NCI-H526 treated with DMSO at 0.1 percent for 48 hours (cell line): ENCODE data around the gene KLHL6.
"Not testable (repeated sequence)": the region's sequence is repeated elsewhere in the genome, so short reads cannot be mapped to it uniquely, and the experiment has no call there.

ENCODE experiments used
- DNase-seq: peaks from one replicate; lab custom pipeline; 2025; lab: John Stamatoyannopoulos, UW

Gene KLHL6, protein sequence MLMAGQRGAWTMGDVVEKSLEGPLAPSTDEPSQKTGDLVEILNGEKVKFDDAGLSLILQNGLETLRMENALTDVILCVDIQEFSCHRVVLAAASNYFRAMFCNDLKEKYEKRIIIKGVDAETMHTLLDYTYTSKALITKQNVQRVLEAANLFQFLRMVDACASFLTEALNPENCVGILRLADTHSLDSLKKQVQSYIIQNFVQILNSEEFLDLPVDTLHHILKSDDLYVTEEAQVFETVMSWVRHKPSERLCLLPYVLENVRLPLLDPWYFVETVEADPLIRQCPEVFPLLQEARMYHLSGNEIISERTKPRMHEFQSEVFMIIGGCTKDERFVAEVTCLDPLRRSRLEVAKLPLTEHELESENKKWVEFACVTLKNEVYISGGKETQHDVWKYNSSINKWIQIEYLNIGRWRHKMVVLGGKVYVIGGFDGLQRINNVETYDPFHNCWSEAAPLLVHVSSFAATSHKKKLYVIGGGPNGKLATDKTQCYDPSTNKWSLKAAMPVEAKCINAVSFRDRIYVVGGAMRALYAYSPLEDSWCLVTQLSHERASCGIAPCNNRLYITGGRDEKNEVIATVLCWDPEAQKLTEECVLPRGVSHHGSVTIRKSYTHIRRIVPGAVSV

DNA sequence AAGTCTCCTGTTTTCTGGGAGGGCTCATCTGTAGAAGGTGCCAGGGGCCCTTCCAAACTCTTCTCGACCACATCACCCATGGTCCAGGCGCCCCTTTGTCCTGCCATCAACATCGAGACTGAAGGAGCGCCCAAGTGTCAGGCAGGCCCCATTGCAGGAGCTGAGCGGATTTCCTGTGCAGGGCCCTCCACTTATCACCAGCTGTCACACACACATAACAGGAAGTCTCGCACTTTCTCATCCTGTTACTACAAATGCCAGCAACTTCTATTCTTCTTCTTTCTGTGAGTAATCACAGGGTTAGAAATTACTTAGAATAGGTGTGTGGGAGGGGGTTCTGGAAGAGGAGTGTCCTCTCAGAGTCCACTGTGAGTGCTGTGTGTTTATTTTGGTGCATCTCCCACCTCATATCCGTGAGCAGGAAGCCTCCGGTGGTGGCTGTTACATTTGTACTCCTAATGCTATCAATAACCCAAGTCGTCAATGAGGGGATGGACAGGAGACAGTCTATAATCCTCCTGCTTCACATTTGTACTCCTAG lies at the start of gene KLHL6:
Gene KLHL6 (minus strand): TSS at position 166 of the 541 bp plus-strand sequence. CDS start 53 bp downstream, at position 113.
- DNase-seq = no peak

DNA sequence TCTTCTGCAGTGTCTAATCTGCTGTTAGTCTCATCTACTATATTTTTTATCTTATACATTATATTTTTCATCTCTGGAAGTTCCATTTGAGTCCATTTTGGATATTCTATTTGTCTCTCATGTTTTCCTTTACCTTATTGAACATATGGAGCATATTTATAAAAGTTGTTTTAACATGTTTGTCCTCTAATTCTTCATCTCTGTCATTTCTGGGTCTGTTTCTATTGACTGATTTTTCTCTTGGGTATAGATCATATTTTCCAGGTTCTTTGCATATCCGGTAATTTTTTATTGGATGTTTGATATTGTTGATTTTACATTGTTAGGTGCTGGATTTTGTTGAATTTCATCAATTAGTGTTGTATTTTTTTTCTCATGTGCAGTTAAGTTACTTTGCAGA lies 42.5 kb upstream of the KLHL6 start:
- no peak for DNase-seq

DNA sequence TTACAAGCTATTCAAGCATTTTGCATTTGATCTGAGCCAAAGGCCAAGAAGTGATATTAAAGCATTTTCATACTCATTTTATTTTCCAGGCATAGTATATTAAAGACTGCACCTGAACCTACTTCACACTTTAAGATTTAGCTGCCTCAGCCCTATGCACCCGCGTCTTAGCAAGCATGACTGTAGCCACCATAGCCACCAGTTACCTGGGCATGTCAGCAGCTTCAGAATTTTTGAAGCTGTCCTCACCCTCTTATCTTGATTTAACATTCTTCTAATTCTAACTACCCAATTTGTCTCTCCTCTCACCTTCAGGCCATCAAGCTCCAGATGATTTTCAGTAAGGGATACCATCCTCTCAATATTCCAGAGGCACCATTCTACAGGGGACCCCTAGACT lies 39.1 kb upstream of the KLHL6 start:
- DNase-seq = no peak

DNA sequence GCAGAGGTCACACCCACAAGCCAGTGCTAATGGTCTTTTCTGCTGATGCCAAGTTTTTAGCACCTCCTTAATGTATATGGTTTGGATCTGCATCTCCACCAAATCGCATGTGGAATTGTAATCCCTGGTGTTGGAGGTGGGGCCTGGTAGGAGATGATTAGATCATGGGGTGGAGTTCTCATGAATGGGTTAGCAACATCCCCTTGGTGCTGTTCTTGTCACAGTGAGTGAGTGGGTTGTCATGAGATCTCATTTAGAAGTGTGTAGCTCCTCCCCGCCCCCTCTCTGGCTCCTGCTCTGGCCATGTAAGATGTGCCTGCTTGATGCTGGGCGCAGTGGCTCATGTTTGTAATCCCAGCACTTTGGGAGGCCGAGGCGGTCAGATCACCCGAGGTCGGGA lies 37.3 kb upstream of the KLHL6 start:
- DNase-seq = no peak

DNA sequence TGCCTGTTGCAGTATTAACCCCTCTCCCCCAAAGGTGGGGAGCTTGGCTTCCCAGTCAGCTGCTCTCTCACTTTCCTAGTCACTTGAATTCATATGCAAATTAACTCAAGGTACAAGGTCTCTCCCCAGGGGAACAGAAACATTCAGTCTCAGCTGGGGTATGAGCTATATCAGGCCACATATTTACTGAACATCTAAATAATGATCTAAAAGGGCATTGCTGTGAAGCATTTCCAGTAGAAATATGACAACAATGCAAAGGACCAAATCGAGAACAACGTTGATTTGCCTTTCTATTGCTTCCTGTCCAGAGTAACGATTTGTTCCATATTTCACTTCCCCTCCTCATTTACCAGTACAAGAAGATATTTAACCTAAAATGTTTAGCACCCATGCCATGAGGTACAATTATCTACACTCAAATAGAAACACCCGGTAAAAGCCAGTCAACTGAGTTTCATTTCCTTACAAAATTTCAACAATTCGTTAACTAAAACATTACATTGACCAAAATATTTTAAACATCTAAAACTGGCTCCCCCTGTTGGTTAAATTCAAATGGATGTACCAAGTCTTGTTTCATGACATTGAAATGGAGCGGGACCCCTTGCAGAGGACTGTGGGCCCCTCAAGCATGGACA lies 36.5 kb upstream of the KLHL6 start:
- peak; percentile 22 for DNase-seq

DNA sequence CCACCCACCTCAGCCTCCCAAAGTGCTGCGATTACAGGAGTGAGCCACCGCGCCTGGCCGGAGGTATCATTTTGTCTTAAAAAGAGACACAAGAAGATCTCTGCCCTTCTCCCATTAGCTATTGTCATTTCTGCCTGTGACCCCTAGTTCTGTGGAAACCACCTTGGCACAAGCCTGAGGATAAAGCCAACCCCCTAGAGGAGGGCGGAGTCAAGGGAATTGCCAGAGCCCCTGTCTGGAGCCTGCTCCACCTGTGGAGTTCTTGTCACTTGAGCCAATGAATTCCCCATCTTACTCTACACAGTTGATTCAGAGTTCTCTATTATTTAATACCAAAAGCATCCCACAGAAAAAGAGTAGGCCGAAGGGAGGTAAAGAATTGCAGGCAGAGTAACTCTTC lies 34.9 kb upstream of the KLHL6 start:
- no peak for DNase-seq

DNA sequence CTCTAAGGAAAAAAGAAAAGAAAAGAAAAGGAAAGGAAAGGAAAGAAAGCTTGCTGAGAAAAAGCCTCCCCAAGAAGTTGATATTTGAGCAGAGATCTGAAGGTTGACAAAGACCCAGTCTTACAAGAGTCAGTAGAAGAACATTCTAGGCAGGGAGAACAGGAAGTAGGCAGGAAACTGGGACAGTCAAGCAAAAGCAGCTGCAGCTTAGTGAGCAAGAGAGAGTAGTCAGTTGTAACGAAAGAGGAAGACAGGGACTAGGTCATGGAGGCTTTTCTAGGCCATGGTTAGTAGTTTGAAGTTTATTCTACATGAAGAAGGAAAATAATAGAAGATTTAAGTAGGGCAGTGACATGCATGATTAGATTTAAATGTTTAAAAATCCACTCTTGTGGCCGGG lies 31.8 kb upstream of the KLHL6 start:
- no peak for DNase-seq

DNA sequence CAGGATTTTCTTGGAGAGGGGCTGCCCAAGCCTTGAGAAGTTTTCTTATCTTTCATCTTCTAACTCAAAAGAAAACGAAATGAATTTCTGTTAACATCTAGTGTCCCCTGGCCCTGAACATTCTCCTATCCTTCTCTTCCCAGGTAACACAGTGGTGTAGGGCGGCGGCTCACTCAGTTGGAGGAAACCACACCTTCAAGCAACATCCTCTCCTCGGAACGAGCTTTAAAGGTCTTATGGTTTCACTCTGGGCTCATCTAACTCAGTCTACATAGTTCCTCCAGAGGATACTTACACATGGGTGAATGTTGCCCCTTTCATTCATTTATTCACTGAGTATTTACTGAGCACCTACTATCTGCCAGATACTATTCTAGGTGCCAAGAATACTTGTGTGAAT lies 31.0 kb upstream of the KLHL6 start:
- no peak for DNase-seq

DNA sequence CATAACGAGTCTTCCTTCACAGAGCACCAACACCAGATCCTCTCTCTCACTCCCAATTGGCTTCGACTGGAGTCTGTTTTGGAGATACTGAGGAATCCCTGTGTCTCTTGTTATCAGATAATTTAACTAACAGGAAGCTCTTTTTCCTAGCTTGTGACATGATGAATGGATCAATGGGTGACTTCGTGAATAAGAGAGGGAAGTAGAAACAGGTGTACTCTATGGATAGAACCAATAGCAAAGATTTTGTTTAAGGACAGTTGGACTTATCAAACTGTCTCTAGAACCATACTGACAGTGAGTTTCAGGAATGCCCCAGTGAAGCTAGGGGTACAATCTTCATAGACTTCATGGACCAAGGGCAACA lies 29.4 kb upstream of the KLHL6 start:
- no peak for DNase-seq

DNA sequence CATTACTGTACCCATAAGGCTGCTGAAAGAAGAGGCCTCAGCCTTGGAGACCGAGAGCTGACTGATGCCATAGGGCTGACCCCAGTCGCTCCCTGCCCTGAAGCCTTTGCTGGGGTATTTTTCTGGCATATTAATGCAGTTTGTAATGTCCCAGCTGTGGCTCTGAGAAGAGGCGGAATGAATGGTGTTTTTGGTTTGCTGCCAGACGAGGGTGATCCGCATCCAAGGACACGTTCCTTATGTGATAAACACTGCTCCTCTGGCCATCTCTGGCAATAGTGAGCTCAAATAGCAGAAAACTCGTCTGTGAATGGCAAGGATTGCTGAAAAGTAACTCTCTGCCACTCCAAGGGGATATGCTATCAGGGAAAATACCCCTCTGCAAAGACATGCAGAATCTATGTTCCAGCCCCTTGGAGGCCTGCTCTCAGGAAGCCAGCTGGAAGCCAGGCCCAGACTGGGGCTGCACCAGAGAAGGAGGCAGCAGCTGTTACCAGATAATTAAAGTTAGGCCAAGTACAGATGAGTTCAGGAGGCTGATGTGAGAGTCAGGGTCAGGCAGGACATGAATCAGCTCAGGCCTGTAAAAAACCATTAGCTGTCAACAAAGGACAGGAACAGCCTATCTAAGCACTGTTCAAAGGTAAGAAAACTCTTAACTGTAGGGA lies 28.9 kb upstream of the KLHL6 start:
- DNase-seq = no peak

DNA sequence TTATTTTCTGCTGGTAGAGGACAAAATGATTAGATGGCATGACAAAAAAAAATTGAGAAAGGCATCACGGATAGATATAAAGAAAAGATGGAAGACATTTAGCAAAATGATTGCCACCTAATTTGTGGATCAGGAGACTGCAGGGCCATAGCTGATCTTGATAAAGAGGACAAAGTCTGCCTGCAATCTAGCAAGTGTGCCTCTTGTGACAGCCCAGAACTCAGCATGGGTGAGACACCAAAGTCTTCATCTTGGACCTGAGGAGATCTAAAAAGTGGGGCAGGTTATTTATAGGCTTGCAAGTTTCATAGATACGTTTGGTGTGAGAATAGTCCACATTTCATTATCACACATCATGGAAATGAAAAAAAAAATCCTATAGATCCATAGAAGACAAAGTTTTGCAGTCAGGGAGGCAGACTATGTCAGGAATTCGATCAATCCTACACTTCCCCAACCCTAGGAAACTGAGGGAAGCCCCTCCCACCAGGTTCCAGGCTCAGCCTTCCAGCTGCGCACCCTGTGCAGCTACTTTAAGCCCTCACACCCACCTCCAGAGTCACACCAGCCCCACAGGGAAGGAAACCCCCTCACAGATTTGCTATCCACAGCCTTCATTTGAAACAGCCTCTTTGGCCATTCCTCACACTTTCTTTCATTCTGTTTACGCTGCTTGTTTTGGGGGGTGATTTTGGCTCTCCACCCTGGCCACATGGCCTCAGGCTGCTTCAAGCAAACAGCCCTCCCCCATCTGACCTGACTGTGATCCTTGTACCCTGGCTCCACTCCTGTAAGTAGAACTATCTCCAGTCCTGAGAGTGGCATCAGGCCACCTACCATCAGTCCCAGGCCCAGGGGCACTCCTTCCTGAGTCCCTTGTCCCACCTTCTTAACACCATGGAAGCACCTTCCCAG lies 28.1 kb upstream of the KLHL6 start:
- DNase-seq = no peak

DNA sequence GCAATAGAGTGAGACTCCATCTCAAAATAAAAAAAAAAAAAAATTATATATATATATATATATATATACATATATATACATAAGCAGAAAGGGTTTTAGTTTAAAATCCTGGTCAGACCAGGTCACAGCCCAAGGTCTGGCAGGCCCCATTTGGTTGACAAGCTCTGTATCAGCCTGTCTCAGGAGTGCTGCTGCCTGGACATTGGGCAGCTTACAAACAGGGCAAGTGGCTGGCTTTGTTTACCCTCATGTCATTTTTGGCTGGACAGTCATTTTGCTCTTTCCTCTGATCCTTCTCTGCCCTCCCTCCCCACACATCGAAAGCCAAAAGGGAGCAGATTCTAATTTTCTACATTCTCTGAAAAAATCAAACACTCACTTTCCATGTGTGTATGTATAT lies 26.7 kb upstream of the KLHL6 start:
- no peak for DNase-seq

DNA sequence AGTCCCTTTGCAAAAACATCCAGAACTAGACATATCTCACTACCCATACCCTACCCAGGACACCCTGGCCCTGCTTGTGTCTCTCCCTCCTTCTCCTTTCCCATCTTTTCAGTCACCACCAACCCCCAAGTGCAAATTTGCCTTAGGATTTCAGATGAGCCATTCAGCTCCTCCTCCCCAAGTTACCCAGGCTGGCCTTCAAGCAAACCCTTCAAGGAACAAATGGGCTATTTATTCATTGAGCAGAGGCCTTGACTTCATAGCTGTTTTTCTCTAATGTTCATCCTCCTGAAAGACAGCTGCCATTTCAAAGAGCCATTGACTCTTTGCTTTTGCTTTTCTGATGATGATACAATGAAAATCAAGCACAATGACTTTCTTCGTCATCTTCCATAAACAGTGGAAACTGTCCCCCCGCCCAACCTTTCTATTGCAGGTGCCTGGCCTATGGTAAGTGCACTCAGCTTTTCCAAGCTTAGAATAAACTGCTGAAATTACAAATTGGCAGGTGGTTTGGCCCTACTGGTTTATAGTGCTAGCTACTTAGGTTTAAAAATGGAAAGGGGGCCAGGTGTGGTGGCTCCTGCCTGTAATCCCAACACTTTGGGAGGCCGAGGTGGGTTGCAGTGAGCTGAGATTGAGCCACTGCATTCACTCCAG lies 26.1 kb upstream of the KLHL6 start:
- DNase-seq = no peak

DNA sequence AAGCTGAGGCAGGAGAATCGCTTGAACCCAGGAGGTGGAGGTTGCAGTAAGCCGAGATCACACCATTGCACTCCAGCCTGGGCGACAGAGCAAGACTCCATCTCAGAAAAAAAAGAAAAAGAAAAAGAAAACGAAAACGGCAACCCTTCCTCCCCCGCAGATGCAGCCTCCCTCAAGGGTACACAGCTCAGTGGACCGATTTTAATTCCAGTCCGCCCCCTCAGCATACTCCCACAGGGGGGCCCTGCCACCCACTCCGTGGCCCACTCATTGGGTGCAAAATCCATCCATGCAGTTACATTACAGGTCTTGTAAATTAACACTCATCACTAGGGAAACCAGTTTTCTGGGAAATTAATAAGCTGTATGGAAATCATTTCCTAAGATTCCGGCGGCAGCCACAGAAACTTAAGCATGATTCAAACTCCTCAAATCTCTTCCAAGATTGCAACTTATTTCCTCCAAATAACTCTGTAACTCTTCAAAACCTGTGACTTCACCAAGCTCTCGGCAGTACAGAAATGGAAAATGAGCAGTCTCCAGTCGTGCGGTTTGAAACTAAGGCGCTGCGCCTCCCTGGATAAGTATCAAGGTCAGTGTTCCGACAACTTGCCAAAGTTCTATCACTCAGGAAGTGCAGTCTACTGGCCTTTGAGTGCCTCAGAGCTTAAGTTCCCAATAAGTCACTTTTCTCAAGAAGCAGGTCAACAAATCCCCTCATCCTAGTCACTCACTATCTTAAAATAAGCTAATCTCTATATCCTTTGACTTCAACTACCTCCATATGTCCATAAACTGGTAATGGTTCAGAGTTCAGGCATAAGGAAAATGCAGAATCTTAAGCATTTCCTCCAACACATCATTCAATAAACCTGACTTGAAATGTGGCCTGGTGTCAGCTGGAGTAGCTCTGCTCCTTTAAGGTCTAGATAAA lies 24.7 kb upstream of the KLHL6 start:
- DNase-seq = no peak

DNA sequence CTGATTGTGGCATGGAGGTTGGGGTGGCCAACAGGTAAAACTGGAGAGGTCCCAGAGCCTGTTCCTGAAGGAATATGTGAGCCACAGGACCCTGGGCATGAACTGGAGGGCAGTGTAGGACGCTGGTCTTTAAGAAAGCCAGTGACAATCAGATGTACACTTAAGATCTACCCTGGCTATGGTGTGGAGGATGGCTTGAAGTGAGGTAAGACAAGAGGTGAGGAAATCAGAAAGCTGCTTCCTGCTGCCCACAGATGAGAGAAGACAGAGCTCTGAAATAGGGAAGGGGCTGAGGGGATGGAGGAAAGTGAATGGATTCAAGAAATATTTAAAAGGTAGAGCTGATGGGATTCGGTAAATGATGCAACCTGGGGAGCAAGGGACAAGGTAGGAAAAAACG lies 22.7 kb upstream of the KLHL6 start:
- DNase-seq = no peak

DNA sequence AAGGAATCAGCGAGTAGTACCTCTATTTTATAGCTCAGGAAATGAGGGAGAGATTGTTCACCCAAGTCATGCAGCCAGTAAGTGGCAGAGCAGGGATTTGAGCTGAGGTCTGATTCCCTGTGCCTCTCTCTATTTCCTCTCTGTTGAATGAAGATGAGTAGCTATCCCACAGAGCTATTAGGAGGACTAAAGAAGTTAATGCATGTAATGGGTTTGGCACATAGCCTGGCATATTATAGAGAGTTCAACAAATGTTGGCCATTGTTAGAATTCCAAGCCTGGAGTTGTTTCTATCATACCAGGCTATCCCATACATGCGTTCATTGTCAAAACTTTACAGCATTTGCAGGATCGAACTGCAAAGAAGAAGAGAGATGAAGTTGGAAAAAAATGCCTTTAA lies 21.8 kb upstream of the KLHL6 start:
- no peak for DNase-seq

DNA sequence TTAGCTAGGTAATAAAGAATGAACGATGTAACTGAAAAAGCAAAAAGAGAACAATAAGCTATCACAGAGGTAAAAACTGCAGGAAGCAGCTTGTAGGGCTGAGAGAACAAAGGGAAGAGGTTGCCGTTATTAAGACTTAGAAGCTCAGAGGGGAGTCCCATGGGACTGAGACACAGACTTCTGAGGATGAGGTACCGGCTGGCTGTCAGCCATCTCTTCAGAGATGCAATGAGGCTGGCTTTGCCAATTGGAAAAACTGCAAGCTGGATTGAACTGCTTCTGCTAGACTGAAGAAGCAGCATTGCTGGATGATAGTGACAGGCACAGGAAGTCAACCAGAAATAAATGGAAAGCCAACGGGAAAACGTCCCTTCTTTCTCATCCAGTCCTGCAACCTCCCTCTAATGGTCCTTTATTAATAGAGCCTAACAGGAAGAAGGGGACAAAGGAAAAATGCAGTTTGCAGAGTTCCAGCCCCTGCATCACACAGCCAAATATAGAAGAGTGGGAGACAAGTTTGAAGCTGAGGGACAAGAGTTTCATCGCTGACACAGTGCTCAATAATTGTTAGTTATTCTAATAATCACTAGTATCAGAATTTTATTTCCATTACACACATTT lies 21.1 kb upstream of the KLHL6 start:
- no peak for DNase-seq

DNA sequence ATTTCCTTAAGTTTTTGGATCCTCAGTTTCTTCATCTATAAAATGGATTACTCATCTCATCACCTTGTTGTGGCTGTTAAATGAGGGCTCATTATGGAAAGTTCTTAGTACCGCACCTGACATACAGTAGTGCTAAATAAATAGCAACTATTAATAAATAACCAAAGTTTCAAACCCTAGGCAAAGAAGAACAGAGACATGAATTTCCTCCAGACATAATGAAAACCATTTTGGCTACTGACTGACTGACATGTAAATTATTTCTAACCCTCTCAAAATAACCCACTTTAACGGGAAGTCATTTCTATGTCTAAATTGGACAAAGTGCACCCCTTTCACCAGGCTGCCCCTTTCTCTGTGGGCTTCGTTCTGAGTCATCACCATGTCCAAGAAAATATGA lies 17.4 kb upstream of the KLHL6 start:
- no peak for DNase-seq

DNA sequence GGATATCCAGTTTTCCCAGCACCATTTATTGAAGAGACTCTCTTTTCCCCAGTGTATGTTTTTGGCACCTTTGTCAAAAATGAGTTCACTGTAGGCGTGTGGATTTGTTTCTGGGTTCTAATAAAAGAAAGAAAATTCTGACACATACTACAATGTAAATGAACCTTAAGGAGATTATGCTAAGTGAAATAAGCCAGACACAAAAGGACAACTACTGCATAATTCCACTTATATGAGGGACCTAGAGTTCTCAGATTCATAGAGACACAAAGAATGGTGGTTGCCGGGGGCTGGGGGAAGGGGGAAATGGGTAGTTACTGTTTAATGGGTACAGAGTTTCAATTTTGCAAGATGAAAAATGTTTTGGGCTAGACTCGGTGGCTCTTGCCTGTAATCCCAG lies 14.7 kb upstream of the KLHL6 start:
- DNase-seq = not testable (repeated sequence)
